ENCODE data around the gene MBL2.

DNA sequence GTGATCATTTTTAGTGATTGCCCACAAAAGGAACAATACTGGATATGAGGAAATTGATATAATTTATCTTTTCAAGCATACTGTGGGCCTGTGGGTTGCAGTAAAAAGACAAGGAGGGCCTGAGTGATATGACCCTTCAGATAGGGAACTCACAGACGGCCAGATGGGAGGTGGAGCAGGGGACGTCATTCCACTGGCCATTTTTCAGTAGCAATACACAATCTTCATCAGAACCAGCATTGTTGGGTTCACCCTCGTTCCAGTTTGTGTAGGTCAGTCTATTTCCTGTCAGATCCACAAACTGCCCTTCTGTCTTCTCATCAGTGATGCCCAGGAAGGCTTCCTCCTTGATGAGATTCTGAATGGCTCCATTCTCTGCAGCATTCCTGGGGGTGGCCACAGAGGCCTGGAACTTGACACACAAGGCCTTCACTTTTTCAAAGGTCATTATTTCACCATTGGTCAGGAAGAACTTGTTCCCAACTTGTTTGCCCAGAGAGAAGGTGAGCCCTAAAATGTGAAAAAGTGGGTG lies 4.5 kb downstream of the MBL2 start:
- no peak for TF ChIP-seq GATA2 (IDR thresholded peaks at IDR 0.05; ENCODE audit: low read depth, low read length)
- no peak for TF ChIP-seq GATA3 (IDR thresholded peaks at IDR 0.05; ENCODE audit: low read depth, low read length)
